ENCODE measurements around the gene PSKH1. TPM values are rescaled to one million over a fixed set of nuclear protein-coding genes. Genes with fewer than 3 reads are reported as not detected.
A peak's percentile ranks its signal among the peaks of the same experiment; 100 is the strongest.

Gene PSKH1
- total RNA-seq, result 10 to 100 TPM; 21.0 to 27.3 TPM
- long read RNA-seq, partial matches to known transcripts, result 0 of 5 reads
- long read RNA-seq, other reads (novel, unspliced or antisense), result 1 of 5 reads

GRCh38 chr16:67892899-67893742, at the start of gene PSKH1:
Gene PSKH1 (plus strand): TSS chr16:67893254. CDS start chr16:67908750, 15,496 bp downstream.
- intact Hi-C loops (cut with DNase I), result no loop called here
- ATAC-seq (peak; percentile 97 to 98), DNase-seq (peak; percentile 97)

- intact Hi-C loops (cut with DNase I), result no loop called here
- no peak for ATAC-seq
- DNase-seq, result no peak
Measured at GRCh38 chr16:67843343-67843765, 49.7 kb upstream of the PSKH1 start.

GRCh38 chr16:67844497-67844896, 48.6 kb upstream of the PSKH1 start:
- no peak for ATAC-seq
- DNase-seq, result no peak
- intact Hi-C loops (cut with DNase I), result loop anchor here in 1 of 2 donors (2.0 kb wide), 1 partner anchor 28 kb away; the partner anchor contains the start of gene EDC4

- DNase-seq (no peak), ATAC-seq (no peak)
- intact Hi-C loops (cut with DNase I), result loop anchor here in 1 of 2 donors (2.0 kb wide), 1 partner anchor 27 kb away; the partner anchor contains the start of gene EDC4
Measured at GRCh38 chr16:67845291-67846062, 47.6 kb upstream of the PSKH1 start.

- no peak for DNase-seq
- intact Hi-C loops (cut with DNase I), result no loop called here
- ATAC-seq, result no peak
Measured at GRCh38 chr16:67846063-67846319, 47.1 kb upstream of the PSKH1 start.

- intact Hi-C loops (cut with DNase I), result no loop called here
- peak; percentile 97 for DNase-seq
- peak; percentile 87 to 89 for ATAC-seq
Measured at GRCh38 chr16:67846320-67847063, 46.6 kb upstream of the PSKH1 start, which contains the start of gene NUTF2. Gene NUTF2 (plus strand): TSS chr16:67846933. CDS start chr16:67865131, 18,198 bp downstream.

GRCh38 chr16:67847064-67847861, 45.8 kb upstream of the PSKH1 start, which contains the start of gene CENPT:
Gene CENPT (minus strand): TSS chr16:67847693. CDS start chr16:67833859, 13,834 bp downstream.
- DNase-seq, result peak; percentile 76
- intact Hi-C loops (cut with DNase I), result no loop called here

GRCh38 chr16:67848118-67848517, 44.9 kb upstream of the PSKH1 start:
- intact Hi-C loops (cut with DNase I), result no loop called here
- DNase-seq (no peak), ATAC-seq (no peak)

More at GRCh38 chr16:67847064-67847861, 45.8 kb upstream of the PSKH1 start, which contains the start of gene CENPT:
- peak; percentile 62 to 70 for ATAC-seq

GRCh38 chr16:67853670-67854069, 39.4 kb upstream of the PSKH1 start:
- no peak for ATAC-seq
- intact Hi-C loops (cut with DNase I), result no loop called here

GRCh38 chr16:67855789-67856188, 37.3 kb upstream of the PSKH1 start:
- intact Hi-C loops (cut with DNase I), result no loop called here
- DNase-seq (no peak), ATAC-seq (no peak)

More at GRCh38 chr16:67853670-67854069, 39.4 kb upstream of the PSKH1 start:
- DNase-seq, result no peak

GRCh38 chr16:67856927-67857546, 36.0 kb upstream of the PSKH1 start:
- ATAC-seq, result no peak
- intact Hi-C loops (cut with DNase I), result no loop called here

GRCh38 chr16:67857547-67858233, 35.4 kb upstream of the PSKH1 start:
- ATAC-seq (peak; percentile 85 to 96), DNase-seq (peak; percentile 84)
- intact Hi-C loops (cut with DNase I), result no loop called here

More at GRCh38 chr16:67856927-67857546, 36.0 kb upstream of the PSKH1 start:
- no peak for DNase-seq

GRCh38 chr16:67858500-67858899, 34.6 kb upstream of the PSKH1 start:
- ATAC-seq (no peak), DNase-seq (no peak)
- intact Hi-C loops (cut with DNase I), result no loop called here

GRCh38 chr16:67860589-67861398, 32.3 kb upstream of the PSKH1 start:
- intact Hi-C loops (cut with DNase I), result no loop called here
- ATAC-seq, result peak in 1 of 2 donors; percentile 33
- no peak for DNase-seq

- no peak for ATAC-seq
- no peak for DNase-seq
- intact Hi-C loops (cut with DNase I), result no loop called here
Measured at GRCh38 chr16:67861877-67862276, 31.2 kb upstream of the PSKH1 start.

Measured in left cardiac atrium (tissue), 4 donors.